Right cardiac atrium (tissue), 5 donors: ENCODE results near the gene HIPK4. TPM values are rescaled to one million over a fixed set of nuclear protein-coding genes. Genes with fewer than 3 reads are reported as not detected.
"Not testable (repeated sequence)": the region's sequence is repeated elsewhere in the genome, so short reads cannot be mapped to it uniquely, and the experiment has no call there.

Experiments used
- ATAC-seq, 2 donors: fragments of 200-7000 bp; cut with Tn5 transposase; one replicate each; pipeline versions ENCODE4 v1.8.0 to v1.9.1; 2020; ENCODE audit warnings: moderate library complexity in 2 of 2, mild to moderate bottlenecking in 1 of 2
- DNase-seq, 3 donors: peaks; one replicate each; pipeline ENCODE4 v3.0.0-alpha.2; 2020
- H3K27ac ChIP-seq: one replicate; pipeline ENCODE4 v1.5.1; 2013; ENCODE audit warnings: mild to moderate bottlenecking, low read length, control low read depth, moderate library complexity
- H3K27me3 ChIP-seq: one replicate; pipeline ENCODE4 v1.6.1; 2013; ENCODE audit not compliant: control insufficient read depth, insufficient read depth
- H3K4me1 ChIP-seq: one replicate; pipeline ENCODE4 v1.6.1; 2013; ENCODE audit warnings: low read length; ENCODE audit not compliant: control insufficient read depth, insufficient read depth
- H3K4me3 ChIP-seq: one replicate; pipeline ENCODE4 v1.5.1; 2013; ENCODE audit warnings: low read length, control low read depth
- H3K9me3 ChIP-seq: one replicate; pipeline ENCODE4 v1.6.1; 2013; ENCODE audit warnings: low read length; ENCODE audit not compliant: control insufficient read depth
- WGBS: extraction: QIAGEN DNeasy Blood & Tissue Kit; methylation state at CpG from one replicate; pipeline ENCODE4 v1.1.7; 2013; 5-methylcytosine and 5-hydroxymethylcytosine counted together
- intact Hi-C, 4 donors: fragments of 100-400 bp; cut with DNase I; formaldehyde crosslinking; loops; one replicate each; pipeline versions ENCODE4 v1.11.0 to v1.14.0; 2022 to 2023
- polyA plus RNA-seq: library from polyadenylated mRNA; stranded (reverse); fragments of 200-250 nt; gene quantifications from one replicate; pipeline ENCODE4 v1.2.3, GENCODE V29; 2013
- total RNA-seq, 4 donors: library from RNA; stranded (reverse); fragmentation: NEBNext Ultra II Directional; extraction: Animal tissue kit (Norgen Biotek cat#: 25700); gene quantifications; one replicate each; pipeline ENCODE4 v1.2.1, GENCODE V29; 2021
- donor health status: healthy with polysubstance abuse.
- donor health status: DM: no; HTN: yes; CAD: no.
- donor health status: DM: no; HTN: no; CAD: no.
- donor health status: DM: no; HTN: yes; CAD: no; lungs with severe emphysema.
- donor health status: DM: yes; HTN: yes; CAD: no.

Gene HIPK4
- total and polyA plus RNA-seq, 5 donors = 0.05 to 0.11 TPM; not detected in 3

DNA sequence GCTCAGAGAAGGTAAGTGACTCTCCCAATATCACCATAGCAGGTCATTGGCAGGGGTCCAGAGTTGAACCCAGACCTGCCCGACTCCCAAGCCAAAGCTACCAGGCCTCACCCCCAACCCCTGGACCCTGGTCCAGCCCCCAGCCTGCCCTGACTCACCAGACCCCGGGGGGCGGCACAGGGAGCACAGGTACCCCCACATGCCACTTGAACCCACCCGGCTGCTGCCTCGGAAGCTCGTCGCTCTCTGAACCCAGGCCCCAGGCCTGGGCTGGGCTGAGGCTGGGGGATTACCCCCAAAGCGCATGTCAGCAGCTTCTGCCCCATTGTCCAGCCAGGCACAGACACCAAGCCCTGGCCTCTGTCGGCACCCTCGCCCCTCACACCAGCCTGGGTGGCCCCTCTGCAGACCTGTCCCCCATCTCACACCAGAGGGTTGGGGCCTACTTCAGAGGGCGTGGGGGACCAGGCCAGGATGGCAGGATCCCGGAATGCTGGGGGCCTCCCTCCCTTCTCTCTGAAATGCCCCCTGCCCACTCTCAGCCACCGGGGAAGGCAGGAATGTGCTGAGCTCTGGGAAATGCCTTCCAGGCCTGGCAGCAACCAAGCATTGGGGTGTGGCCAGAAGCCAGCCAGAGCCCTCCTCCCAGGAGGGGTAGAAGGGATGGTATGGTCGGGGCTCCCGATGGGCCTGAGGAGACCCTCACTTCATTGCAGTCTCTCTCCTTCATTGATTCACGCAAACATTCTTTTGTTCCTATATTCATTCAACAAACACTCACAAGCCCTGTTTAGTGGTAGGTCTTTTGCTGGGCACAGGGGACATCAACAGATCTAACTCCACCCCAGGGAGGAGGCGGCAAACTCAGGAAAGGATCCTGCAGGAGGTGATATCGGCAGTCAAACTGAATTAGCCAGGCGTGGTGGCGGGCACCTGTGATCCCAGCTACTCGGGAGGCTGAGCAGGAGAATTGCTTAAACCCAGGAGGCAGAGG lies 24.9 kb upstream of the HIPK4 start:
- intact Hi-C loops = no loop called here
- peaks cover 13% of the 10 kb centered on the region for H3K4me1 ChIP-seq

DNA sequence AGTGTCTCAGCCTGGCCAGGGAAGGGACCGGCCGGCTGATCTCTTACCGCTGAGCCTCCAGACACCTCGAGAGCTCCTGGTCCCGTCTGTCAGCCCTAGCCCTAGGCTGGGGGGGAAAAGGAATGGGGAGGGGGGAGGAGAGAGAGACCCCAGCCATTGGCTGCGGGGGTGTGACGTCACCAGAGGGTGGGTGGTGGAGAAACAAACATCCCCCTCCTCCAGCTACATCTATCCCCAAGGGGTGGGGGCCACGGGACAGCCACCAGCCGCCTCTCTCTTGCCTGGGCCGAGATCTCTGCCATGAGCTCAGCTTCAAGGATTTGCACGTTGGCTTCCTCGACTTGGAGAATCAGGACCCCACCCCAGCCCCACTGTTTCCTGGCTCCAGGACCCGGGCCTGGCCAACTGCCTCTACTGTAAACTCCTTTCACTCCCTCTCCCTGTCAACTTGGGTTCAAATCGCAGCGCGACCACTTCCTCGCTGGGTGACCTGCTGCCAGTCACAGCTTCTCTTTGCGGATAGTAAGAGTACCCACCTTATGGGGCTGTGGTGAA lies 23.4 kb upstream of the HIPK4 start, which contains the start of gene PRX:
Gene PRX, minus strand, starts transcription at position 88 of the 555 bp plus-strand sequence. CDS start 5,446 bp downstream, outside the sequence.
- Histone ChIP-seq H3K27ac (peak within 1 kb of the TSS; percentile 56), H3K4me1 (peaks cover 13% of the 10 kb centered on the region), H3K9me3 (no peaks in the 10 kb centered on the region), H3K27me3 (no peaks in the 10 kb centered on the region), H3K4me3 (no peak within 1 kb of the TSS)
- no peak for ATAC-seq
- peak in 2 of 3 donors; percentile 53 to 68 for DNase-seq
- WGBS = 32% methylated on average over 18 of the region's 18 CpGs
- intact Hi-C loops = no loop called here

More for the DNA sequence above, 24.9 kb upstream of the HIPK4 start:
- Histone ChIP-seq H3K27ac (no peak overlapping the region), H3K27me3 (no peaks in the 10 kb centered on the region), H3K9me3 (no peaks in the 10 kb centered on the region), H3K4me3 (no peak overlapping the region)
- peak in 2 of 3 donors; percentile 60 to 70 for DNase-seq
- 78% methylated on average over 21 of the region's 21 CpGs for WGBS
- no peak for ATAC-seq

DNA sequence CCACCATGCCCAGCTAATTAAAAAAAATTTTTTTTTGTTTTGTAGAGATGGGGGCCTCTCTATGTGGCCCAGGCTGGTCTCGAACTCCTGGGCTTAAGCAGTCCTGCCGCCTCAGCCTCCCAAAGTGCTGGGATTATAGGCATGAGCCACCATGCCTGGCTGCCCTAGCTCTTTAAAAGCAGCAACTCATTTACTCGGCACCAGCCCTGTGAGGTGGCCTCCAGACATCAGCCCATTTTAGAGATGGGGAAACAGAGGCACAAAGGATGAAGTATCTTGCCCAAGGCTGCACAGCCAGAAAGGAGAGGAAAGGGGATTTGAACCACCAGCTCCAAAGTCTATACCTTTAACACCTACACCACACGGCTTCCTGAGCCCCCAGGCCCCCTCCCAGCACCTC lies 22.9 kb upstream of the HIPK4 start:
- intact Hi-C loops = no loop called here
- no peaks in the 10 kb centered on the region for H3K9me3 ChIP-seq
- DNase-seq (peak in 1 of 3 donors; percentile 30), ATAC-seq (no peak)
- no peak overlapping the region for H3K27ac ChIP-seq
- 75% methylated on average over 4 of the region's 4 CpGs for WGBS
- H3K4me3 ChIP-seq = no peak overlapping the region
- H3K4me1 ChIP-seq = peaks cover 13% of the 10 kb centered on the region
- no peaks in the 10 kb centered on the region for H3K27me3 ChIP-seq

DNA sequence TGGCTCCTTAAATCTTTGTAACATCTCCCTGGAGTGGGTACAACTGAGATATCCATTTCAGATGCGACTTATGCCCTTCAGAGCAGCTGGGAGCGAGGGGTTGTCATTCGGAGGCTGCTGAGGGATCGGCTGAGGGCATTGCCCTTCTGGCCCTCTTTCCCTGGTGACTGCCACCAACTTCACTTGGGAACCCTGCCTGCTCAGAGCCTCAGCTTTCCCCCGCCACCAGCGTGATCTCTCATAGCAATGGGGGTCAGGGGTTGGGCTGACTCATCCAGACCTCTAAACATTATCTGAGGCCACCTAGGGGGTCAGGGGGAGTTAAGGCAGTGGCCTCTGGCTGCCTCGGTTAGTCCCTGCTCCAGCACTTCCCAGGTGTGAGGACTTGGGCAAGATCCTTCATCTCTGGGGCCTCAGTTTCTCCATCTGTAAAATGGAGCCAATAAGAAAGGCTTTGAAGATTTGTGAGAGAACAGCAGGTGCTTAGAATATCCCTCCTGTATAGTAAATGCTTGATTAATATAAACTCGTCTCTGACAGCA lies 22.0 kb upstream of the HIPK4 start:
- no peak overlapping the region for H3K4me3 ChIP-seq
- peak overlapping the region; percentile 56 for H3K27ac ChIP-seq
- H3K27me3 ChIP-seq = no peaks in the 10 kb centered on the region
- H3K4me1 ChIP-seq = peaks cover 11% of the 10 kb centered on the region
- DNase-seq (peak in 2 of 3 donors; percentile 23 to 34), ATAC-seq (no peak)
- intact Hi-C loops = no loop called here
- no peaks in the 10 kb centered on the region for H3K9me3 ChIP-seq
- WGBS = 58% methylated on average over 8 of the region's 8 CpGs

DNA sequence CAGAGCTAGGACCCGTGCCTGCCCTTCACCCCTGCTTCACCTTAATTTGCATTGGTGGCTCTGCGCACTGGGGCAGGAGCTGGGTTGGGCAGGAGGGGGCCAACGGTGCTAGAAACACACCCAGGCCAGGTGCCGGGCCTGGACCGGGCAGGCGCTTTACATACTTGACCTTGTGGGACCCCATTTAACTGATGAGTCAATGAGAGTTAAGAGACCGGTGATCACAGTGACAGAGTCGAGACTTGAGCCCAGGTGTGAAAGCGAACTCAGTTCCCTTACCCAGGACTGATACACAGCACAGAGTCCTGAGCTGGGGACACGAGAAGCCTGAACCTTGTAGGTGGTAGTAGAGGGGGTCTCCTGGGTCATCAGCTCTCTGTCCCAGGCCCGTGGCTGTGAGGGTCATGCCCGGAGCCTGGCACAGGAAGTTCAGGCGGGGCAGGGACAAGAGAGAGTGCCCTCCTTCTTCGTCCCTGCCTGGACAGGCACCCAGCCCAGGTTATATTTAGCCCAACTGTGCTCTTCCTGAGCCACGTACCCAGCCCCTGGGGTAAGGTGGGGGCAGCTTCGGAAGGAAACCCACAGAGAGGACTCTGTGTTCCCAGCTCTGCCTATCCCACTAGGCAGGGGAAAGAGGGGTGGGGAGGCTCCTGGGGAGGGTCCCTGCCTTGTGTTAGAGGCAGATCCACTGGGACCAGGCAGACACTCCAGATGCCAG lies 21.3 kb upstream of the HIPK4 start:
- 43% methylated on average over 16 of the region's 16 CpGs for WGBS
- H3K27me3 ChIP-seq = no peaks in the 10 kb centered on the region
- DNase-seq = peak; percentile 57 to 79 (median 77)
- H3K4me3 ChIP-seq = no peak overlapping the region
- peaks cover 11% of the 10 kb centered on the region for H3K4me1 ChIP-seq
- H3K27ac ChIP-seq = peak overlapping the region; percentile 56
- no peaks in the 10 kb centered on the region for H3K9me3 ChIP-seq
- peak; percentile 86 to 87 for ATAC-seq
- intact Hi-C loops = no loop called here

DNA sequence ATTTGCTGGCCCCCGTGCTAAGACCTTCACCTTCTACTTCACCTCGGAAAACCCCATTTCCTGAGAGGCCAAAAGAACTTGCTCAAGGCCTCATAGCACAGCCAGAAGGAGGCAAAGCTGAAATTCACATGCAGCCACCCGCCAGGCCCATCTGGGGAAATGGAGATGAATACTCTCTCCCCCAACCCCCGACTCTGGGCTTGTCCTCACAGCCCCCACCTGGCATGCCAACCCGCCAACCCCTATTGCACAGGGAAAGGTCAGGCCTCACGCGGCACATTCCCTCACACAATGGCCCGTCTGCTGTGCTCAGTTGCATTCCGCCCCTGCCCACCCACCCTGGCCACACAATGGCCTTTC lies 20.0 kb upstream of the HIPK4 start:
- ATAC-seq = no peak
- Histone ChIP-seq H3K9me3 (no peaks in the 10 kb centered on the region), H3K4me3 (no peak overlapping the region), H3K4me1 (peaks cover 11% of the 10 kb centered on the region), H3K27ac (no peak overlapping the region), H3K27me3 (no peaks in the 10 kb centered on the region)
- DNase-seq = peak in 2 of 3 donors; percentile 29 to 50
- 74% methylated on average over 9 of the region's 9 CpGs for WGBS
- intact Hi-C loops = no loop called here

DNA sequence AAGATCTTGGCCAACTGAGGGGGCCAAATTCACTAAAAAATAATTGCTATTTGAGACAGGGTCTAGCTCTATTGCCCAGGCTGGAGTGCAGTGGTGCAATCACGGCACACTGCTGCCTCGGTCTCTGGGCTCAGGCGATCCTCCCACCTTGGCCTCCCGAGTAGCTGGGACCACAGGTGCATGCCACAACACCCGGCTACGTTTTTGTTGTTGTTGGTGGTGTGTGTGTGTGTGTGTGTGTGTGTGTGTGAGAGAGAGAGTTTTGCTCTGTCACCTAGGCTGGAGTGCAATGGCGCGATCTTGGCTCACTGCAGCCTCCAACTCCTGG lies 18.6 kb upstream of the HIPK4 start:
- intact Hi-C loops, H3K4me3 ChIP-seq, H3K27me3 ChIP-seq, H3K4me1 ChIP-seq, H3K9me3 ChIP-seq, ATAC-seq, H3K27ac ChIP-seq: not testable (repeated sequence)
- 81% methylated on average over 8 of the region's 8 CpGs for WGBS
- peak in 2 of 3 donors; percentile 28 to 35 for DNase-seq

DNA sequence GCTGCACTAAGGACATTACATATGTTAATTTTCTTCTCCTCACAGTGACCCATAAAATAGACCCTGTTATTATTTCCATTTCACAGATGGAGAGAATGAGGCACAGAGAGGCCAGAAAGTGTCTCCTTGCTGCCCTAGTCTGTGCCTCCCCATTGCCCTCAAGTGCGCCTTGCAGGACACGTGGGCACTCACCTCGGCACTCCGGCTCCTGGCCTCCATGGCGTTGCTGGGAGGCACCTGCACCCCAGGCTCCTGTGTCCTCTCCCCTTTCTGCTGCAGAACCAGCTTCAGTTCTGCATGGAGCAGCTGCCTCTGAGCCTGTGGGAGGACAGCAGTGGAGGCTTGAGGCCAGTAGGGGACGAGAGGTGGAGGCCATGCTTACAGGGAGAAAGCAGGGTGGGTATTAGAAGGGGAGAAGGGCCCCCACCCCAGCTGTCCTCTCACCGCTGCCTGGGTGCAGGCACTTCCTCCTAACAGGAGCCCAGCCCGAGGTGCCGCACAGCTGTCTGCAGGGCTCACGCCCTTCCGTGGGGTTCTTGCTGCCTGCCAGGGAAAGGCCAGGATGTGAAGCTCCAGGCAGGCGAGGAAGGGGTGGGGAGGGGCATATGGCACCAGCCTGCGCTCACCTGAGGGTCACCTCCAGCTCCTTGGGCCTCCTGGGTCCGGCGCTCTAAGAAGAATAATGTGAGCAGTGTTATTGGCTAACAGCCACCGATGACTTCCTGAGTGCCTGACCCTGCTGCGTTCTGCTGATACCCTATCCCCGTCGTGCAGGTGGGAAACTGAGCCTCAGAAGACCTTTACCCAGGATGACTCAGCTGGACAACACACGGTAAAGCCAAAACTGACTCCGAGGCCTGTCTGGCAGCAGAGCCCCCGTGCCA lies 18.0 kb upstream of the HIPK4 start:
- intact Hi-C loops = no loop called here
- no peak overlapping the region for H3K27ac ChIP-seq
- DNase-seq (peak in 2 of 3 donors; percentile 49 to 59), ATAC-seq (no peak)
- H3K9me3 ChIP-seq = no peaks in the 10 kb centered on the region
- H3K4me1 ChIP-seq = peaks cover 3% of the 10 kb centered on the region
- H3K27me3 ChIP-seq = no peaks in the 10 kb centered on the region
- WGBS = 53% methylated on average over 22 of the region's 22 CpGs
- no peak overlapping the region for H3K4me3 ChIP-seq

DNA sequence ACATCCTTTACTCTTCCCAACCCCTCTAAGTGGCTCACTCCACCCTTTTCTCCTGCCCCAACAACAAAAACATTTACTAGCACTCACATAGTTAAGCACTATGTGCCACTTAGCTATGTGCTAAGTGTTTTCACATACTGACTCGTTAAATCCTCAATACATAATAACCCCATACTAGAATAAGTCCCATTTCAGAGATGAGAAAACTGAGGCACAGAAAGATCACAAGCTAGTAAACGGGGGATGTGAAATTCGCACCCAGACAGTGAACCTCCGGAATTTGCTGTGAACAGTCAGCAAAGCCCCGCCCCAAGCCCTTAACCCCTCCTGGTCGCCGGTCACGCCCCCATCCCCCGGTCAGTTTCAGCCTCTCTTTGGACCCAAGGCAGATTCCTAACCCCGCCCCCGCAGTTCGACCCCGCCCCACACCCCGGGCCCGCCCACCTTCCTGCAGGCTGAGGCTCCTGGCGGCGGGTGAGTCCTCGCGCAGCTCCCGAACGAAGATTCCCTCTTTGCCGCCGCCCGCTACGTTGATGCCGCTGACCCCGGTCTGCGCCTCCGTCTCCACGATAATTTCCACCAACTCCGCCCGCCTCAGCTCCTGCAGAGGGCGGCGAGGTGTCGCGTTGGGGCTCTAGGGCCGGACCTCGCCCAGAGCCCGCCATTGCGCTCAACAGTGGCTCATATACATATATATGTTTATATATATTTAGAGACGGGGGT lies 13.4 kb upstream of the HIPK4 start:
- Histone ChIP-seq H3K9me3 (no peaks in the 10 kb centered on the region), H3K4me3 (peak overlapping the region; percentile 84), H3K4me1 (no peaks in the 10 kb centered on the region), H3K27ac (peak overlapping the region; percentile 63), H3K27me3 (no peaks in the 10 kb centered on the region)
- WGBS = 1% methylated on average over 41 of the region's 41 CpGs
- DNase-seq = peak; percentile 93 to 98 (median 97)
- ATAC-seq = peak; percentile 95
- intact Hi-C loops = no loop called here
